ENCODE data around the gene PYY.
"Not testable (repeated sequence)": the region's sequence is repeated elsewhere in the genome, so short reads cannot be mapped to it uniquely, and the experiment has no call there.

PYY gene

GRCh38 chr17:43949781-43950180 is 4.0 kb downstream of the PYY start:
- in situ Hi-C loops (cut with MboI; ENCODE audit: low sequenced_read_pairs), result no loop called here

DNA sequence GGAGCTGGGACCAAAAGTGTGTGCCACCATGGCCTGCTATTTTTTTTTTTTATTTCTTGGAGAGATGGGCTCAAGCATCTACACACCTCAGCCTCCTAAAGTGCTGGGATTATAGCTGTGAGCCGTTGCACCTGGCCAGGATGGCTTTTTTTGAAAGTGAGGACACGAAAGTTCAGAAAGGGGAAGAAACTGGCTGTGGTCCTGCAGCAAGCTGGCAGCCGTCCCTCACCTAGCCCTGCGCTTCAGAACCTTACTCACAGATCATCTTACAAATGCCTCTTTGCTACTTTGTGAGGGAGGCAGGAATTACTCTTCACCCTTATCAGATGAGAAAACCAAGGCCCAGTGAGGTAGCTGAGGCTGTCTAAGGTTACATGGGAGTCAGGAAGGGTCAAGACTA is 7.0 kb downstream of the PYY start:
- in situ Hi-C loops (cut with MboI; ENCODE audit: low sequenced_read_pairs), result no loop called here

- in situ Hi-C loops (cut with MboI; ENCODE audit: low sequenced_read_pairs), result no loop called here
Measured at GRCh38 chr17:43945074-43945829, 8.5 kb downstream of the PYY start.

GRCh38 chr17:43942051-43942685 is 11.6 kb downstream of the PYY start, which contains the start of gene PPY:
Gene PPY (minus strand): TSS chr17:43942476. CDS start chr17:43941654, 822 bp downstream.
- in situ Hi-C loops (cut with MboI; ENCODE audit: low sequenced_read_pairs), result no loop called here

GRCh38 chr17:43940630-43941029 is 13.1 kb downstream of the PYY start:
- in situ Hi-C loops (cut with MboI; ENCODE audit: low sequenced_read_pairs), result no loop called here

DNA sequence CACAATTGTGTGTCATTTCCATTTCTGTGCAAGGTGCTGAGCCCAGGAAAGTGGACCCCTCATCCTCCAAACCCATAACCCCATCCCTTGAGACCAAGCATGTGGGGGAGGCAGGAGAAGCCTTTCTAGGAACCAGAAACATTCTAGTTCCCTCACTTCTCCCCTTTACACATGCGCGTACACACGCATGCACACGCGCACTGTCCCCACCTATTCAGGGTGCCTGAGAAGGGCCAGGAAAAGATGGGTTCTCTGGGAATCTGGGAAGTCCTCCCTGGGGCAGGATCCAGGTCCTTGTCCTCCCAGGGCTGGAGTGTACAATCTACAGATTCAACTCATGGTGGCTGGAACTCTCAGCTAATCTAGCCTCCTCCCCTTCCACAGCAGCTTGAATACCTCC is 13.9 kb downstream of the PYY start:
- in situ Hi-C loops (cut with MboI; ENCODE audit: low sequenced_read_pairs), result no loop called here

DNA sequence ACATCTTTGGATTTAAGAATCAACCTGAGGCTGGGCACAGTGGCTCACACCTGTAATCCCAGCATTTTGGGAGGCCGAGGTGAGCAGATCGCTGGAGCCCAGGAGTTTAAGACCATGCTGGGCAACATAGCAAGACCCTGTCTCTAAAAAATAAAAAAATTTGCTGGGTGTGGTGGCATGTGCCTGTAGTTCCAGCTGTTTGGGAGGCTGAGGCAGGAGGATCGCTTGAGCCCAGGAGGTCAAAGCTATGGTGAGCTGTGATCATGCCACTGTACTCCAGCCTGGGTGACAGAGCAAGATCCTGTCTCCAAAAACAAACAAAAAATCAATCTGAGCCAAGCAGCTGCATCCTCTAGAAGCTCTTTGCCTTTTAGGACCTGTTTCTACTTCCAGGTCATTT is 14.3 kb downstream of the PYY start:
- in situ Hi-C loops (cut with MboI; ENCODE audit: low sequenced_read_pairs), result not testable (repeated sequence)

DNA sequence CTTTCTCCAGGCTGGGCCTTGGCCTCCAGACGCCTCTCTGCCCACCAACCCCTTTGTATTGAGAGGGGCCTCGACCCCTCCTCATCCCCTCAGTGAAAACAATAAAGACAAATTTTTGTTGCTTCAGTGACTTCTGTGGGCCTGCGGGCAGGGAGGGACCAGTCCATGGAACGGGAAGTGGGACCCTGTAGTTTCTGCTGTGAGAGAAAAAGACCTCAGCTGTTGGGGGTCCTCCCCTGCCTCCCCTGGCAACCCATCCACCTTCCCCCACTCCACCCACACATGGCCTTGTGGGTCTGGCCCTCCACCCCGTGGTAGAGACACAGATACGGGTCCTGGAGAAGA is 14.9 kb downstream of the PYY start:
- in situ Hi-C loops (cut with MboI; ENCODE audit: low sequenced_read_pairs), result no loop called here

DNA sequence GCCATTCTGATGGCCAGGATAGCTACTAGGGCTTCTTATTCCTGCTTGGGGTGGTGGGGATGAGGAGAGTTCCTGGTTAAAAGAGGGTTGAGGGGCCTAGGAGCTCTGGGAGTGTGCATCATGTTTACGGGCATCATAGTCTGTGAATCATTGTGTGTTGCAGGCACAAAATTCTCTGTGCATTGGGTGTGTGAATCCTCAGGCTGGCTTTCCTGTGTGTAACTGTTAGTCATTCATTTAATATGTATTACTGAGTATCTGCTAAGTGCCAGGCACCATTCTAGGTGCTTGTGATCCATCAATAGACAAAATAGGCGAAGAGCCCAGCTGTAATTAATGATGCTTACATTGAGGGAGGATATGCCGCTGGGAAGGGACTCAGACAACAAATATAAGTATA is 17.3 kb downstream of the PYY start:
- in situ Hi-C loops (cut with MboI; ENCODE audit: low sequenced_read_pairs), result no loop called here

- in situ Hi-C loops (cut with MboI; ENCODE audit: low sequenced_read_pairs), result no loop called here
Measured at GRCh38 chr17:43935926-43936261, 17.8 kb downstream of the PYY start.

DNA sequence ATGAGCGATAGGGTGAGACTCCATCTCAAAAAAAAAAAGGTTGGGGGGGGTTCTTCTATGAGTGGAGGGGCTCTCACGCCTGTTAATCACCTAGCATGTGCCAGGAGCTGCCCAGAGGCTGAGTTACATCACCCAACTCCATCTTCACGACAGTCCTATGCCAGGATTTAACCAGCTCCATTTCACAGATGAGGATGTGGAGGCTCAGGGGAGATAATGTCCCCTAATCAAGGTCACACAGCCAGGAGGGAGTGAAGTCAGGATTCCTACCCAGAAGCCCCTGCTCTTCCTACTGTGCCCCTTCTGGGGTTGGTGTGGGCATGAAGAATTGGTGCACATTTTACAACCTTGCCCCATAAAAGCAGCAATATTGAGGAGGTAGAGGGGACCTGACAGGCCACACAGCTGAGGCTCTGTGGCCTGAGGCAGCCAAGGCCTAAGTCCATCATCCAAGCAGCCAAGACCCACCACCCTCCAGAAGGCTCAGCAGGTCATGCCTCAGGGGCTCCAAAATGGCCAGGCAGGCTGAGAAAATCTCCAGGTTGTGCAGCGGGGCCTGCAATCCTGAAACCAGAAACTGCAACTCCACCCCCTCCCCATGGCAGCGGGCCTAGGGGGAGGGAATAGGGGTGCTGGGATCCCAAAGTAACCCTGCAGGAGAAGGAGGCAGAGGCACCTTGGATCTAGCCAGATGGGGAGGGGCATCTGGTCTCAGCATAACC is 18.4 kb downstream of the PYY start:
- in situ Hi-C loops (cut with MboI; ENCODE audit: low sequenced_read_pairs), result no loop called here

DNA sequence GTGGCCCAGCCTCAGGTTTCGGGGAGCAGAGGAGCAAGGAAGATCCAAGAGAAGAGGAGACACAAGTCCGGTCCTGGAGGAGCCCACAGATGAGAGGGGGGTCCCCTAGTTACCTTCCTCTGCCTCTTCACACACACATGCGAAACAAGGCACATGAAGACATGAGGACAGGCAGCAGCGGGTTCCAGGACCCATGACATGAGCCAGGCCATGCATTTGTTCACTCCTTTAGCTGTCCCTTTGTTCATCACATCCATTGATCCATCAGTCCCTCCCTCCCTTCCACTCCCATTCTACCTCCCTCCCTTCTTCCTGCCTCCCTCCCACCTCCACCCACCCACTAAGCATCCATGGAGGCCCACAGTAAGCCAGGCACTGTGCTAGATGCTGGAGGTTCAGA is 20.8 kb downstream of the PYY start:
- in situ Hi-C loops (cut with MboI; ENCODE audit: low sequenced_read_pairs), result no loop called here

- in situ Hi-C loops (cut with MboI; ENCODE audit: low sequenced_read_pairs), result no loop called here
Measured at GRCh38 chr17:43932357-43932756, 21.4 kb downstream of the PYY start.

GRCh38 chr17:43931062-43931571 is 22.6 kb downstream of the PYY start:
- in situ Hi-C loops (cut with MboI; ENCODE audit: low sequenced_read_pairs), result no loop called here

DNA sequence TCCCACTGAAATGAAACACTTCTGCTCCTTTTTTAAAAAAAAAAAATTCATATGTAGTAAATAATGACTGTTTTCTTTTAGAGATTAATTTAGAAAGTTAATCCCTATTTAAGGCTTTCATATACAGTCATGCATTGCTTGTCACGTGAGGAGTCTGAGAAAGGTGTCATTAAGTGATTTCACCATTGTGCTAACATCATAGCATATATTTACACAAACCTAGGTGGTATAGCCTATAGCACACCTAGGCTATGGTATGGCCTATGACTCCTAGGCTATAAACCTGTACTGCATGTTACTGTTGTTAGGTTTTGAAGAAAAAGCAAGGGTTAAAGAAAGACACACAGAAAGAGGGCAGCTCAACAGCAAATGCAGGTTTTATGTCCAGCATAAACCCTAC is 25.1 kb downstream of the PYY start:
- in situ Hi-C loops (cut with MboI; ENCODE audit: low sequenced_read_pairs), result no loop called here

DNA sequence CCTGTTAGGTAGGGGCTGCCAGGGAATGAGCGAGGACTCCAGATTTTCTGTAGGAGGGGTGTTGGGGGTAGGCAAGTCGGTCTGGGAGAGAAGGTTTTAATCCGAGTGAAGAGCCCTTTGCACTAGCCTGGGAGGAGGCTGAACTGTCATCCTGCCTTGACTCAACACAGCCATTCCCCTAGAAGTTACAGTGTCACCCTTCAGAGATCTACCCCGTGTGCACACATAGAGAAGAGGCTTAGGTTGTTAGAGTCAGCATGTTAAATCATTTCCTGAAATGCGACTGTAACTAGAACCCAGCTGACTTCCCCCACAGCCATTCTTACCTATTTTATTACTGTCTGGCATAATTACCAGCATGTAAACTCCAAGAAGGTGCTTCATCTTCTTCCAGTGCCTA is 25.8 kb downstream of the PYY start:
- in situ Hi-C loops (cut with MboI; ENCODE audit: low sequenced_read_pairs), result not testable (repeated sequence)

- in situ Hi-C loops (cut with MboI; ENCODE audit: low sequenced_read_pairs), result no loop called here
Measured at GRCh38 chr17:43927060-43927864, 26.5 kb downstream of the PYY start.

DNA sequence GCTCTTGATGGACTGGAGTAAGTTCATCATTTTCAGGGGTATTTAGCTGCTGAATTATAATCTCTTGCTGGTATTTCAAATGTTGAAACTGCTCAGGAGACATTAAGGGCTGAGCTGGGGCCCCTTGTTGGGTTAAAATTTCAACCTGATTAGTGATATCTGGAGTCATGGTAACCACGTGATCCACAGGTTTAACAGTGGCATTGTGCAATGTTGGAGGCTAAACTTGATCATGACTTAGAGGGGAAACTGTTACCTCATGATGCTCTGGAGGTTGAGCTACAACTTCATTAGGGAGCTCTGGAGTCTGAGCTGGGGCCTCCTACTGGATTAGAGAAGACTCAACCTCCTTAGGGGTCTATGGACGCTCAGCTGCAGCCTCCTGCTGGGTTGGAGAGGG is 29.2 kb downstream of the PYY start:
- in situ Hi-C loops (cut with MboI; ENCODE audit: low sequenced_read_pairs), result no loop called here

- in situ Hi-C loops (cut with MboI; ENCODE audit: low sequenced_read_pairs), result no loop called here
Measured at GRCh38 chr17:43920500-43921095, 33.1 kb downstream of the PYY start.

- in situ Hi-C loops (cut with MboI; ENCODE audit: low sequenced_read_pairs), result no loop called here
Measured at GRCh38 chr17:43918026-43918389, 35.7 kb downstream of the PYY start.

All from hTERT RPE-1 (cell line).